Measurements from ENCODE around the gene HTR2B. TPM values are rescaled to one million over a fixed set of nuclear protein-coding genes. Genes with fewer than 3 reads are reported as not detected.
"Not testable (repeated sequence)": the region's sequence is repeated elsewhere in the genome, so short reads cannot be mapped to it uniquely, and the experiment has no call there.

Gene HTR2B
- total RNA-seq, 1 donor from 2014 or later, result 3.1 TPM

DNA sequence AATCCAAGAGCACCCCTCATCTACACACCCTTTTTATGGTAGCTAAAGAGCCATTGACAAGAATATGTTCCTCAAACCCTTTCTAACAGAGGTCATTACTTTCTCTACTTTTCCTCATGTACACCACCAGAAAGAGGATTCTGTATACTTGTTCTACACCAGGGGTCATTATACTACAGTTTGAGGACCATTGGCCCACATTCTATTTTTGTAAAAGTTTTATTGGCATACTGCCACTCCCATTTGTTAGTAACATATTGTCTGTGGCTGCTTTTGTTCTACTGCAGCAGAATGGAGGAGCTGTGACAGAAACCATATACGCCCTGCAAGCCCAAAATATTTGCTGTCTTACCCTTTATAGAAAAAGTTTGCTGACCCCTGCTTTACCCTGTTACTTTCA lies 14.3 kb downstream of the HTR2B start:
- Mint-ChIP-seq H3K4me1 (ENCODE audit: unreplicated experiment) (peaks cover 68% of the 10 kb centered on the region), H3K9me3 (ENCODE audit: unreplicated experiment) (no peaks in the 10 kb centered on the region), H3K27me3 (ENCODE audit: unreplicated experiment) (no peaks in the 10 kb centered on the region), H3K36me3 (ENCODE audit: unreplicated experiment) (peaks cover 40% of the 10 kb centered on the region), H3K4me3 (ENCODE audit: unreplicated experiment) (no peak overlapping the region), H3K27ac (ENCODE audit: unreplicated experiment) (peak overlapping the region; percentile 97)
- DNase-seq (ENCODE audit: extremely low spot score, unreplicated experiment), result no peak
- TF ChIP-seq, protein P1, sequence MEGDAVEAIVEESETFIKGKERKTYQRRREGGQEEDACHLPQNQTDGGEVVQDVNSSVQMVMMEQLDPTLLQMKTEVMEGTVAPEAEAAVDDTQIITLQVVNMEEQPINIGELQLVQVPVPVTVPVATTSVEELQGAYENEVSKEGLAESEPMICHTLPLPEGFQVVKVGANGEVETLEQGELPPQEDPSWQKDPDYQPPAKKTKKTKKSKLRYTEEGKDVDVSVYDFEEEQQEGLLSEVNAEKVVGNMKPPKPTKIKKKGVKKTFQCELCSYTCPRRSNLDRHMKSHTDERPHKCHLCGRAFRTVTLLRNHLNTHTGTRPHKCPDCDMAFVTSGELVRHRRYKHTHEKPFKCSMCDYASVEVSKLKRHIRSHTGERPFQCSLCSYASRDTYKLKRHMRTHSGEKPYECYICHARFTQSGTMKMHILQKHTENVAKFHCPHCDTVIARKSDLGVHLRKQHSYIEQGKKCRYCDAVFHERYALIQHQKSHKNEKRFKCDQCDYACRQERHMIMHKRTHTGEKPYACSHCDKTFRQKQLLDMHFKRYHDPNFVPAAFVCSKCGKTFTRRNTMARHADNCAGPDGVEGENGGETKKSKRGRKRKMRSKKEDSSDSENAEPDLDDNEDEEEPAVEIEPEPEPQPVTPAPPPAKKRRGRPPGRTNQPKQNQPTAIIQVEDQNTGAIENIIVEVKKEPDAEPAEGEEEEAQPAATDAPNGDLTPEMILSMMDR (IDR thresholded peaks at IDR 0.05), result peak; percentile 70

DNA sequence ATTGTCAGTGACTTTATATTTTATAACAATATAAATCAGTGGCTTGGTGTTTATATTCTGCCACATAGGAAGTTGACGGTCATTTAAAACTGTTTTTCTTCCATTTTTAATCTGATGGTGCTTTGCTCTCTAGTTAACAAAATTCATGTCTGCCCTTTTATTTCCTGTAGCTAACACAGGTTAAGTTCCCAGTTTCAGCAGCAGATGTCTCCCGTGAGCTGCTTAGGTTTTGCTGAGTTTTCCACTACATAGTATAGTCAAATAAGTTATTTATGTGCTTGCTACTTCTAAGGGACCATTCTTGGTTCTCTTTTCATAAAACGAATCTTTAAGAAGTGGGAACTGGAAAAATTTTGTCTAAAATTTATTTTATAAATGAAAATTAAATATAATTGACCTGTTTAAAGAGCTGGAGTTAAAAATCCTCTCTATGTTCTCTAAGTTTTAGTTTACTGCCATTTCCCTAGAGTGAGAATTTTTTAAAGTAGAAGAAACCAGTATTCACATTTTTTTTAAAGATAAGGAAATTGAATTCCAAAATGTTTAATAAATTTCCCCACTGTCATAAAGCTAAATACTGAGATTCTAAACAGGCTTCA lies 20.6 kb downstream of the HTR2B start:
- peaks cover 27% of the 10 kb centered on the region for H3K4me1 Mint-ChIP-seq (ENCODE audit: unreplicated experiment)
- TF ChIP-seq, protein P1 (IDR thresholded peaks at IDR 0.05), result peak; percentile 84
- no peaks in the 10 kb centered on the region for H3K9me3 Mint-ChIP-seq (ENCODE audit: unreplicated experiment)

DNA sequence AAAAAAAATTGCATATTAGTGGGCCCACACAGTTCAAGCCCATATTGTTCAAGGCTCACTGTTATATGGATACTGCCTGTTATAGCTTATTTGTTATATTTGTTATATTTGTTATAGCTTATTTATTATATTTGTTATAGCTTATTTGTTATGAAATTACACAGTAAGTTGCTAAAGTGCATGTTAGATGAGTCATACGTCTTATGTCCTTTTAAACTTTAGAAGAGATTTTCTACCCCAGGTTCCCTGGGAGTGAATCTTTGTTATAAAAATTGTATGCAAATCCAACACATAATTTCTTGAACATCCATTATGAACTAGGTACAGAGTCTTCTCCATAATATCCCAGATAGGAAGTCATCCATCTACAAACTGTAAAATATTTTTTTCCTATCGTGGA lies 22.1 kb downstream of the HTR2B start:
- no peaks in the 10 kb centered on the region for H3K27me3 Mint-ChIP-seq (ENCODE audit: unreplicated experiment)
- H3K36me3 Mint-ChIP-seq (ENCODE audit: unreplicated experiment), result peaks cover 32% of the 10 kb centered on the region

More for the DNA sequence above, 20.6 kb downstream of the HTR2B start:
- H3K27ac Mint-ChIP-seq (ENCODE audit: unreplicated experiment), result peak overlapping the region; percentile 59
- no peak overlapping the region for H3K4me3 Mint-ChIP-seq (ENCODE audit: unreplicated experiment)
- no peaks in the 10 kb centered on the region for H3K27me3 Mint-ChIP-seq (ENCODE audit: unreplicated experiment)
- no peak for DNase-seq (ENCODE audit: extremely low spot score, unreplicated experiment)
- peaks cover 27% of the 10 kb centered on the region for H3K36me3 Mint-ChIP-seq (ENCODE audit: unreplicated experiment)

DNA sequence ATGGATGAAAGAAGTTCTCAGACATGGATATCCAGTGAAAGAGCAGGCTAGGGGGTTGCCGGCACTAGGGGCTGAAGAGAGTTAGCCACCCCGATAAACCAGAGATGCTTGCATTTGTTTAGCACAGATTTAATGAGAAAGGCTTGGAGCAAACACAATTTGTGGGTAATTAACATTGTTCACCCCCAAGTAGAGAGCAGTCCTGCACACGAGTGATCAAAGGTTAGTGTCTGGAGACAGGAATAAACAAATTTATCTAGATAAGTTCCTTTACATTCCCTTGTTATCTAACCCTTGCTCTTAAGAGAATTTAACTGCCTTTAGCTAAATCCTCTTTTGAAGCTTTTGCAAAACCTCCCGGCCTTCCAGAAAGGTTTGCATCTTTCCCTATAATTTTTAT lies 23.9 kb downstream of the HTR2B start:
- H3K36me3 Mint-ChIP-seq (ENCODE audit: unreplicated experiment), result peaks cover 40% of the 10 kb centered on the region

More for the DNA sequence above, 22.1 kb downstream of the HTR2B start:
- Mint-ChIP-seq H3K9me3 (ENCODE audit: unreplicated experiment) (peaks cover 5% of the 10 kb centered on the region), H3K4me3 (ENCODE audit: unreplicated experiment) (no peak overlapping the region), H3K27ac (ENCODE audit: unreplicated experiment) (no peak overlapping the region), H3K4me1 (ENCODE audit: unreplicated experiment) (peaks cover 25% of the 10 kb centered on the region)
- no peak for DNase-seq (ENCODE audit: extremely low spot score, unreplicated experiment)
- TF ChIP-seq, protein P1 (IDR thresholded peaks at IDR 0.05), result no peak

DNA sequence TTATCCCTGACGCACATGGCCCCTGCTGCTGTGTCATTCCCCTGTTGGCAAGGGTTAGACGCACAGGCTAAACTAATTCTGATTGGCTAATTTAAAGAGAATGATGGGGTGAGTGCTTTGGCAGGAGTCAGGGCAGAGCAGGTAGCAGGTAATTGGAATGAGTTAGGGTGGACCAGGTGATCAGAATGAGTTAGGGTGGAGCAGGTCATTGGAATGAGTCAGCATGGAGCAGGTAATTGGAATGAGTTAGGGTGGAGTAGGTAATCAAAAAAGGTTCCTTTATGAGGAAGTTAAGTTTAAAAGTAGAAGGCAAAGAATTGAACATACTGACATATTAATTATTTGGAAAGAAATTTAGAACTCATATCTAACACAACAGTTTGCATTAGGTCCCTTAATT lies 24.5 kb downstream of the HTR2B start:
- not testable (repeated sequence) for H3K27me3 Mint-ChIP-seq (ENCODE audit: unreplicated experiment); H3K27ac Mint-ChIP-seq (ENCODE audit: unreplicated experiment); DNase-seq (ENCODE audit: extremely low spot score, unreplicated experiment); H3K9me3 Mint-ChIP-seq (ENCODE audit: unreplicated experiment); H3K4me3 Mint-ChIP-seq (ENCODE audit: unreplicated experiment)
- Mint-ChIP-seq H3K4me1 (ENCODE audit: unreplicated experiment) (peaks cover 19% of the 10 kb centered on the region), H3K36me3 (ENCODE audit: unreplicated experiment) (peaks cover 40% of the 10 kb centered on the region)

More for the DNA sequence above, 23.9 kb downstream of the HTR2B start:
- Mint-ChIP-seq H3K4me1 (ENCODE audit: unreplicated experiment) (peaks cover 22% of the 10 kb centered on the region), H3K9me3 (ENCODE audit: unreplicated experiment) (peaks cover 5% of the 10 kb centered on the region), H3K27ac (ENCODE audit: unreplicated experiment) (no peak overlapping the region), H3K27me3 (ENCODE audit: unreplicated experiment) (no peaks in the 10 kb centered on the region), H3K4me3 (ENCODE audit: unreplicated experiment) (no peak overlapping the region)
- TF ChIP-seq, protein P1 (IDR thresholded peaks at IDR 0.05), result no peak
- DNase-seq (ENCODE audit: extremely low spot score, unreplicated experiment), result no peak
